Measurements from ENCODE around the gene CIRBP.

GRCh38 chr19:1289686-1290025 is 20.5 kb downstream of the CIRBP start:
- no peak for TF ChIP-seq ZNF274 (IDR thresholded peaks at IDR 0.05; ENCODE audit: low read depth, low read length)
- TF ChIP-seq YY1 (IDR thresholded peaks at IDR 0.05; ENCODE audit: insufficient read depth, insufficient read length), result no peak
- TF ChIP-seq SUZ12 (IDR thresholded peaks at IDR 0.05; ENCODE audit: extremely low read depth, insufficient read depth, insufficient read length), result no peak
